Stimulated activated CD8-positive, alpha-beta memory T cell treated with anti-CD3 and anti-CD28 coated beads, Interleukin-7, amount 100 ng/mL, for 24 hours (primary cell): ENCODE results near the gene NCDN.

Source experiments
- DNase-seq: peaks from one replicate; pipeline ENCODE4 v3.0.0-alpha.2; 2020; ENCODE audit warnings: low read depth

NCDN gene

DNA sequence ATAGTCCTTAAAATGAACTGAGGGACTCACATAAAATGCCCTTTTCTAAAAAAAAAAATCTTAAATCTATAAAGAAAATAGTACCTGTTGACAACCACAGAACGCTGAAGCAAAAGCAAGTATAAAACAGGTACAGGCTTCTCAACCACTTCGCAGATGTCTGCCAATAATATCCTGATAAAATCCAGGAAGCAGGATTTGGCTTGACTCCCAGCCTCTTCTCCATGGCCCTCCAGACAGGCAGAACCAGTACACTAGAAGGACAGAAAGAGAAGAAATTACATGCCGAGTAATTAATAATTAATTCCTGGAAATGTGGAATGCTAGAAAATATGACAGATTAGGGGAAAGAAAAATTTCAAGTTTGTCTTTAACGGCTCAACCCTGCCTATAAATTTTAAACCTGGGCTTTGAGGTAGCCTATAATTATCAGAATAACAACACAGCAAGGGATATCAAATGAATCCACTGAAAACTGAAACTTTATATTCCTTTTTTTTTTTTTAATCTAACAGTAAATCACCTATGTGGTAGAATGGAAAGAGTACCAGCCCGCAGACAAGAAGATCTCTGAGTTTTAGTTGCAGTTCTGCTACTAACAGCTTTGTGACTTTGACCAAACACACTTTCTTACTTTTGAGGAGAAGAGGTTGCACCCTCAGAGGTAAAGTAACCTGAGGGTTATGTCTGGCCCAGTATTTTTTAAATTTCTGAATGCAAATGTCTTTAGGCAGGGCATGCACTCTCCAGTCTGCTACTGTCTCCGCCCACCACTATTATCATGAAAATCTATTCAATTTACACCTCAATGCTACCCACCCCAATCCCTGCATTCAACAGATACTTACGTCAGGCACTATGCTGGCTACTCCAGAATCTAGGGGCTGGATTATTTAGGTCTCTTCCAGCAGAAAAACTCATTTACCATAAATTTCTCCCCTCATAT is 3.1 kb upstream of the NCDN start:
- no peak for DNase-seq

GRCh38 chr1:35555212-35555584 is 2.4 kb upstream of the NCDN start:
- DNase-seq: no peak

DNA sequence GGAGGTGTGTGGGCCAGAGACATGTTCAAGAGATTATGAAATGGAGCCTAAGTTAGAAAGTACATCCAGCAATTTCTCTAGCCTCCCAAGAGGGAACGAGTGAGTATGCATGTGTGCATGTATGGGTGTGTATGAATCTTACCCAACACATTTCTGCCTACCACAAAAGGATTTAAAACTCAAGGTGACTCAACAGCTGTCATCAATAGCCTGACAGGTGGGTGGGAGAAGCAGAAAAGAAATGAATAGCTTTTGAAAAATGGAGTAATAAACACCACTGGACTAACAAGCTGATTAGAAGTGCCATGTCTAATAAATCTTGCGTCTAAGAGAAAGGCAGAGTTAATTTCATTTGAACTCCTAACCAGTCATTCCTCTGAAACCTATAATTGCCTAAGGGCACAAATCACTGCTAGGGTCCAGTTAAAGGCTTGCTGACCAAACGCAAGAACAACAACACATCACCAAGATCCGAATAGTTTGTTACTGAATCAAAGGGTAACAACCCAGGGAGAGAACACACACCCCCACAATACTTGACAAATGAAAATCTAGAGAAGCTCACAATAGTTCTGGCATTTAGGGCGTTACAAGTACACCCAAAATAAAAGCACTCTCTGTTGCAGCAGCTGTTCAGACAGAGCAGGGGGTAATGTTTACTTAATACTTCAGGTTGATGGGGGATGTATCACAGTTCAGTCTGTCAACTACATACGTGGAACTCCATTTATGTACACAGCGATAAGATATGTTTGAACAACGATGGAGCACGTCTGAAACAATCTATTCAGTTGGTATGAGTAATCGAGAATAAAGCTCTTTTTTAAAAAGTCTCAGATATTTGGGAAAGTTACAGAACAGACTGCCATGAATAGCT is 1.8 kb upstream of the NCDN start:
- no peak for DNase-seq

DNA sequence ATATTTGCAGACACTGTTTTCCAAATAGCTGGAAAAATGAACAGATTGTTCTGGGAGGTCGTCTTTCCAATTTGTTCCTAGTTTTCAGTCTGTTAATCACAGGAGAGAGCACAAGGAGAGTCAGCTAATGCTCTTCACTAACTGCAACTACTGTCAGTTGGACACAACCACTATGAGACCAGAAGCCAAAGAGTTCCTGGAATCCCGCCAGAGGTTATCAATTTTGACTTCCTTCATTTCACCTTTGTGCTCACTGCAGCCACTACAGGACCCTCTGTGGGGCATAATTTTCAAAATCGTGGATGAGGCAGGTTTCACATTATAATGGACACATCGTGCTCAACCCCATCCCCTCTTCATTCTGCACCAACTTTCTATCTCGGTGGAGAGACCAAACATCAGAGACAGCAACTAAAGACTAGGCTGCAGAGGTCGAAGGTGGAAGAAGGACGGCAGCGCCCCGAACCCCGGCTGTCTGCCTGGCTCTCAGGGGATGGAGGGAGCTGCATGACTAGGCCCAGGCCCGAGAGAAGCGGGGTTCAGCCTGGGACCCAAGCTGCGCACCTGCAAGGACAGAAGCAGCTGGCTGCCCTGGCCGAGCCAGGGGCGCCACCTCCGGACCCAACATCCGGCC is 998 bp upstream of the NCDN start:
- no peak for DNase-seq

DNA sequence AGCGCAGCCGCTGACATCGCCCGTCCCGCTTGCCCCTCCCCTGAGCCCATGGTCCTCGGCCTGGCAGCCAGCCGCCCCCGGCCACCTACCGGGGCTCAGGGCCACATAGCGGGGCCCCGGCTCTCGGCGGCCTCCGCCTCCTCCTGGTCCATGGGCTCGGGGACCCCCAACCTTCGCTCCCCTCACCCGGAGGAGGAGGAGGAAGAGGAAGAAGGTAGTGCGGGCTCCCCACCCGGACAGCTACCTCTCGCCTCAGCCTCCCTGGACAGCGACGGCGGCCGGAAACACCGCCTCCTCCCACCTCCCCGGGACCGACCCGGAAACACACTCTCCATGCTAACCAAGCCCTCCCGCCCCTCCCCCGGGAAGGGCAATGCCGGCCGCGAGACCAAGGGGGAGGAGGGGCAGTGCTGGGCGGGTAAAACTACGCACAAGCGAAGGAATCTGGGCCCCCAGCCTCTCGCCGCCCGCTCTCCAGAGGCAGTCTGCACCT is 435 bp upstream of the NCDN start, which contains the start of gene KIAA0319L:
KIAA0319L (minus strand) TSS at position 286 of the 493 bp plus-strand sequence. CDS start 2,912 bp downstream, outside the sequence.
- DNase-seq: no peak

DNA sequence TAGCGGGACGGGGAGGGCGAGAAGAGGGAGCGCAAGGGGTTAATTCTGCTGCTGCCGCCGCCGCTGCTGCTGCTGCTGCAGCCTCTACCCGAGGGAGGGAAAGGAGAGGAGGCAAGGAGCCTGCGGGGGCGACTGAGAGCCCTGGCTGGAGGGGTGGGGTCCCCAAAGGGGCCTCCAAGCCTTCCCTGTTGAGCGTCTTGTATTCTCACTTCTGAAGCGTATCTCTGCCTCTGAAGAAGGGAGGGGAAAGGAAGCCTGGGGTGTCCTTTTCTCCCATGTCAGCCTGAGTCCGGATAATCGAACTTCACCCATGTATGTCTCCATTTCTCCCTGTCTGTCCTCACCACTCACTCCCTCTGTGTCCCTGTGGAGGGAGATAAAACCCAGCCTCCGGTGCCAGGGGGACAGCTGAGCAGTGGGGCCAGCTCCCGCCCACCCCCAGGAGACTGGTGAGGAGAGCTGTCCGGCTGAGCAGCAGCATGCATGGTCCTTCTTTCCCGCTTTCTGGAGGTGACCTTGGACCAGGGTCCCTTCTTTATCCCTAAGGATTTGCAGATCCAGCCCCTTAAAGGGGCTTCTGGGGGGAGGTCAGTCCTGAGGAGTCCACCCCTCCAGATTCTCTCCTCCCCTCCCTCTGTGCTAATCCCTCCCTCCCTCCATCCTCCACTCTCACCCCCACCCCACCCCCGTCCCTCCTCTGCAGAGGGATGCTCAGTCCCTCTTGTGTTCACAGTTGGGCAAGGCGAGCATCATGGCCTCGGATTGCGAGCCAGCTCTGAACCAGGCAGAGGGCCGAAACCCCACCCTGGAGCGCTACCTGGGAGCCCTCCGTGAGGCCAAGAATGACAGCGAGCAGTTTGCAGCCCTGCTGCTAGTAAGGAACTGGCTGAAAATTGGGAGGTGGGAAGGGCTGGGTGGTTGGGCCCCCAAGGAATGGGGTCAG is 1.0 kb downstream of the NCDN start:
- no peak for DNase-seq

DNA sequence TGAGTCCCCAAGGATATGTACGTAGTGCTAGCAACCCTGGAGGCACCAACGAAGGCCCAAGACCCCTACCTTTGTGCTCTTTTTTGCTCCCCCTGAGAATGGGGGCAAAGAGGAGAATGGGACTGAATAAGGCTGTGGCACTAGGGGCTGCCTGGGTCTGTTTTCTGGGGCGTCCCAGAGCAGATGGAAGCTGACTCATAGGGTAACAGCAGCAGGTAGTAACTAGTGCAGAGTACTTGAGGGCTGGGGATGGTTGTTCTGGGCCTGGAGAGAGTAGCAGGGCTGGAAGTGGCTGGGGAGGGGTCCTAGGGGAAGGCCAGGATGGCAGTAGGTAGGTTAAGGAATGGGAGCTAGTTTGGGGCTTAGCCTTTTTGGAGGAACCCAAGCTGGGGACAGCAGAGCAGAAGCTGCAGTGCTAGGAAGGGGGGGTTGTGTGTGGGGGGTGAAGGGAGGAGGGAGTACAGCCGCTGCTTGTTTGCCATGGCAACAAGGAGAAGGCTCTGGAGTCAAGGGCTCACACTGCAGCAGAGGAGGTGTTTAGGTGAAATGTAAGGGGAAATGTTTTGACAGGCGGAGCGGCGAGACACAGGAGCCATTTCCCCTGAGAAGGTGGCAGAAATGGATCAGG is 1.8 kb downstream of the NCDN start:
- DNase-seq: no peak

- no peak for DNase-seq
Measured at GRCh38 chr1:35560256-35561225, 2.9 kb downstream of the NCDN start.

DNA sequence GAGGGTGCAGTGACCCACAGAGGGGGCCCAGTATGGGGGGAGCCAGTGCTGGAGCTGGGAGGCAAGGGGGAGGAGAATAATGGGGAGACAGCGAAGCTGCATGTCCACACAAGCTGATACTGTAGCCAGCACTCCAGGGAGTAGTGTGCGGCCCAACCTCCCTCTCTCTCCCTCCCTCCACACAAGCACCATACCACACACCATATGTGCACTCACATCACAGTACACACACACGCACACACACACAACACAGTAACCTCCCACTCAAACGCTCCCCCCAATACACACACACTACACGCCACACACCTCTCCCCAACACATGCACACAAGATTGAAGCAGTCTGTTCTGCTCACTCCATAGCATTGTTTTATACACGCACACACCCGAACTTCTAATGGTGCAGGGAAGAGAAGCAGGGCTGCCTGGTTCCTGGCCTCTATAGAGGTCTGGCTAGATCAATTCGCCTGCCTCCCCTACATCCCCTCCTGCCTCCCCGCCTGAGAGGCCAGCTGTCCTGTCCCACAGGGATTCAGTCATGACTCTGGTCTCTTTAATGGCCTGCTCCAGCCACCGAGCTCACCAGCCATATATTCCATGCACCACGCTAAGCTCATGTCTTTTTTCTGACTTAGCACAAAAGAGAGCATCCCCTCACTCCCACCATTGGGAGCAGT is 3.8 kb downstream of the NCDN start:
- DNase-seq: no peak

DNA sequence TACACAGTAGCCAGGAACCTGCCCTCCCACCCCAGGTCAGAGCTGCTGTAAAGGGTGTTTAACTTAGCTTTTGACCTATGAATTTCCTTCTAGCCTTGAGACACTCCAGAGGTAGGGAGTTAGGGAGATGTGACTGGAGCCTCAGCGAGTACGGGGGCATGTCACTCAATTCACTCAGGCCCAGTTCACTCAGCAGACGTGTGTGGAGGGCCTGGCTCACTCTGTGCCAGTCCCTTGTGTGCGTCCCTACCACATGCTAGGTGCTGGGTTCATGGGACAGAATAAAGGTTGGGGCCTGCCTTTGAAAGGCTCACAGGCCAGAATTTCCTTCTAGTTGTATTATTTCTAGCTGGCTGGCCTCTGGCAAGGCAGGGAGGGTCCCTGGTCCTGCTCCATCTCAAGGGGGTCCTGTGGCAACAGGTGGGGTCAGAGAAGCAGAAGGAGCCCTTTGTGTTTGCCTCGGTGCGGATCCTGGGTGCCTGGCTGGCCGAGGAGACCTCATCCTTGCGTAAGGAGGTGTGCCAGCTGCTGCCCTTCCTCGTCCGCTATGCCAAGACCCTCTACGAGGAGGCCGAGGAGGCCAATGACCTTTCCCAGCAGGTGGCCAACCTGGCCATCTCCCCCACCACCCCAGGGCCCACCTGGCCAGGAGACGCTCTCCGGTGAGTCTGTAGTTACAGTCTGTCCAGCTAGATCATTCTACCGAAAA is 4.5 kb downstream of the NCDN start:
- DNase-seq: no peak

DNA sequence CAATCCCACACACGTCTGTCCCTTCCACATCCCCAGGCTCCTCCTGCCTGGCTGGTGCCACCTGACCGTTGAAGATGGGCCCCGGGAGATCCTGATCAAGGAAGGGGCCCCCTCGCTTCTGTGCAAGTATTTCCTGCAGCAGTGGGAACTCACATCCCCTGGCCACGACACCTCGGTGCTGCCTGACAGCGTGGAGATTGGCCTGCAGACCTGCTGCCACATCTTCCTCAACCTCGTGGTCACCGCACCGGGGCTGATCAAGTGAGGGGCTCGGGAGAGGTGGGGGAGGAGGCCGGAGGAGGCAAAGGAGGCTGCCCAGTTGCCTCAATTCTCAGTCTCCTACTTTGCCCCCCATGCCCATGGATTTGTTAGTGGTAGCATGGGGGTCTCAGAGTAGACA is 5.6 kb downstream of the NCDN start:
- DNase-seq: no peak

DNA sequence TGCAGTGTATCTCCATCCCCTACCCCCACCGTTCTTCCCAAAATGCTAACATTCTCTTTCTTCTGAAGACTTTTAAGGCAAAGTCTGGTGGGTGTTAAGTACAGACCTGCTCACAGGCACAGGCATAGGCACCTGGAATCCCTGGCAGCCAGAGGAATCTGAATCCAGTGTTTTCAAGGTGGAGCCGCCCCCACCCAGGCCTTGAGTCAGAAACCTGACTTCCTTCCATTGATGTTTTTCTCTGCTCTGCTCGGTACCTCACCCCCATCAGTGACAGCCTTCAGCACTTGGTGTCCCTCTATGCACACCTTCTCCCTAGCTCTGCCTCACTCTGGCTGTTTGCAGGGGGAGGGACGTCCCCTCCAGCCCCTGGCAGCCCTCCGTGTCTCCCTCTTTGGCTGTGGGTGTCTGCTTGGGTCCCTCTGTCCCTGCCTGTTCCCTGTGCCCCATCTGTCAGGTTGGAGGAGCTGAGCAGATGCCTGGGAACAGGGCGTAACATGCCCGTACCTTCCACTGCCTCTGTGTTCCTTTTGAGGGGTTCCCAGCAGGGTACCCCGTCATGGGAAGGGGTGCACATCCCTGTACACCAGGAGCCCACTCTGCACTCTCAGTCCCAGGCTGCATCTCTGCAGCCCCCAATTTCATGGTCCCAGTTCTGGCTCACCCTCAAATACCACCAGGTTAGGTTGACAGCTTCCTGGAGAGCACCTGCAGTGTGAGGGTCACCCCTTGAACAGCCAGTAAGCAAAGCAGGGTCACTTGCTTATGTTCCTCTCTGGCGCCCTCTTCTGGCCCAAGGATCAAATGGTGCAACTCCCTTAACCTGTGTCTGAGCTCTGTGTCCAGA is 6.7 kb downstream of the NCDN start:
- DNase-seq: peak; percentile 64

DNA sequence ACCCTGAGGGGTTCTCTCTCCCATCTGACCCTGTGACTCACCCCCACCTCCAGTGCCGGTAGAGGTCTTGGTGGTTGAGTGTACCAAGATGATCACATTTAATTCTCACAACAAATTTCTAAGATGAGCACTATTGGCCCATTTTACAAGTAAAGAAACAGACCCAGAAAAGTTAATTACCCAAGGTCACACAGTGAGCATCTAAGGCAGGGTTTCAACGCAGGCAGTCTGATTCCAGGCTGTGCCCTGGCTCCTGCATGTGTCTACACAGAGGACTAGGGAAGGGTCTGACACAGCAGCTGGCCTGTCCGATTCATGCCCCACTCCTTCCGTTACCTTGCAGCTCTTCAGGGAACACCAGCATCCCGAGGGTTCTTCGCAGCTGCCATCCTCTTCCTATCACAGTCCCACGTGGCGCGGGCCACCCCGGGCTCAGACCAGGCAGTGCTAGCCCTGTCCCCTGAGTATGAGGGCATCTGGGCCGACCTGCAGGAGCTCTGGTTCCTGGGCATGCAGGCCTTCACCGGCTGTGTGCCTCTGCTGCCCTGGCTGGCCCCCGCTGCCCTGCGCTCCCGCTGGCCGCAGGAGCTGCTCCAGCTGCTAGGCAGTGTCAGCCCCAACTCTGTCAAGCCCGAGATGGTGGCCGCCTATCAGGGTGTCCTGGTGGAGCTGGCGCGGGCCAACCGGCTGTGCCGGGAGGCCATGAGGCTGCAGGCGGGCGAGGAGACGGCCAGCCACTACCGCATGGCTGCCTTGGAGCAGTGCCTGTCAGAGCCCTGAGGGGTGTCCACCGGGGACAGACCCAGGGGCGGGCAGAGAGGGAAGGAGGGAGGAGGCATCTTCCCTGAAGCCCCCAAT is 7.5 kb downstream of the NCDN start:
- DNase-seq: no peak

- no peak for DNase-seq
Measured at GRCh38 chr1:35565742-35566133, 8.1 kb downstream of the NCDN start.

DNA sequence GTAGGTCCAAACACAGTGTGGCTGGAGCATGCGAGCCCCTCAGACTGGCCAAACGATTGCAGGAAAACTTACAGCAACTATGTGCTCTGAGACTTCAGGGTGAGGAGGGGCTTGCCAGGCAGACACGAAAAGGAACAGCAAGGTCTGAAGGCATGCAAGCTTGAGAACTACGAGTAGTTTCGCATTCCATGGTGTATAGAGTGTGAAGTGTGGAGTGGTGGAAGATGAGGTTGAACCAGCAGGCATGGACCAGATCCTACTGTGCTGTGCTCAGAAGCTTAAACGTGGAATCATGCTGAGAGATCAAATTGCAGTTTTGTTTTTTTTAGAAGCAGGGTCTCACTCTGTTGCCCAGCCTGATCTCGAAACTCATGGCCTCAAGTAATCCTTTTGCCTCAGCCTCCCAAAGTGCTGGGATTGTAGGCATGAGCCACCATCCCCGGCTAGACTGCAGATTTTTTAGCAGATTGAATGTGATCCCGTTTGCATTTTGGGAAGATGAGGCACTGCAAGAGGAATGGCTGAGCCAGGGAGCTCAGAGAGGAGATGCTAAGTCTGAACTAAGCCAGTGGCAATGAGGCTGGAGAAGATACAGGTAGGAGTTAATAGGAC is 10.5 kb downstream of the NCDN start:
- no peak for DNase-seq

DNA sequence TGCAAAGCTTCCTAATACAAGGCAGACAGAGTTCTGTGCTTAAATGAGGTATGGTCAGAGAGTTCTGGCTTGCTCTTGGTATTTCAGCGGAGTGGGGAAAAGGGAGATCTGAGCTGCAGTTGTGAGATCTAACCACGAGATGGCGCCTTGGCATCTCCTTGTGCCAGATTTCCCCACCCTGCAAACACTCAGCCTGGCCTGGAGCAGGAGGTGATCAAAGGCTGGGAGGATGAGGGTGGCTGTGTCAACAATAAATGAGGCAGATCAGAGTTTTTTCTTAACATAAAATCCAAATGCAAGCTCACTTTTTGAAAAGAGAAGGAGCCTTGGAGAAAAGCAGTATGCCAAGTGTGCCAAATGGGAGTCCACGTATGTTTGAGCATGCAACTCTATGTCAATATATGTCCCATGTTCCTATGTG is 11.4 kb downstream of the NCDN start:
- no peak for DNase-seq
